ENCODE measurements around the gene CHRNA9. TPM values are rescaled to one million over a fixed set of nuclear protein-coding genes. Genes with fewer than 3 reads are reported as not detected.

CHRNA9 gene
- total RNA-seq, 1 donor from 2014 or later, result not detected

DNA sequence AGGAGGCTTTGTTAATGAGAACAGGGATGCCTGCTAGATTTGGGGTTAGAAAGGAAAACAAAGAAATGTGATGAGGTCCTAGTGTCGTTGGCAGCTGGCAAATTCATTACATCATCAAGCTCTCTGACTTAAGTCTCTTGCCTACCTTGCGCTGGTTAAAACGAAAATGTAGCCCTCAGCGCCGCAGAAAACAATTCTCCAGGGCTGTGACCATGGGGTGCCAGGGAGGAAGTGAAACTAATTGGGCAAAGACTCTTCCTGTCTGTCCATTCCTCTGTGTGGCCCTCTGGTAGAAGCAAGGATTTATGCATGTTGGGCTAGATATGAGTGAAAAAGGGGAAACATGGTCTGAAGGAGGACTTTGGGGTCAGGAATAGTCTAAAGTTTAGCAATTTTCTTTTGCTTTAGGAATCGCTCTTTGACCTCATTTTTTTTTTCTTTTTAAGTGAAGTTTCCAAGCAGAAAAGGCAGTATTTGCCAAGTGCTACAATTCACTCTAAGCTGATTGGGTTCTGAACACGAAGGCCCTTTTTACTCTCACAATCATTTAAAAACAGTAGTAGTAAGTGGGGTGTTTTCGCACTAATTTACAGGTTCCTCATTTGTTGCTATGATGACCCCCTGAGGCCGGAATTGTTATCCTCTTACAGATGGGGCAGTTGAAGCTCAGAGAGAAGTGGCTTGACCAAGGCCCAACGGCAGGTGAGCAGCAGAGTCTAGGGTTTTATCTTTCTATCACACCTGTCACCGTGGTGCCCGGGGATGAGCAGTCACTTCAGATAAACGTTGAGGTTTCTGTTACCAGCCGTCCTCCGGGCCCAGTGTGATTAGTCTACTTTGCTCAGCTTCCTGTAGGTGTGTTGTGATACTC lies 27.3 kb upstream of the CHRNA9 start:
- DNase-seq, result no peak
- intact Hi-C loops (cut with DNase I), result loop anchor here (2.0 kb wide), 1 partner anchor 157 kb away; no protein-coding TSS in a partner anchor

DNA sequence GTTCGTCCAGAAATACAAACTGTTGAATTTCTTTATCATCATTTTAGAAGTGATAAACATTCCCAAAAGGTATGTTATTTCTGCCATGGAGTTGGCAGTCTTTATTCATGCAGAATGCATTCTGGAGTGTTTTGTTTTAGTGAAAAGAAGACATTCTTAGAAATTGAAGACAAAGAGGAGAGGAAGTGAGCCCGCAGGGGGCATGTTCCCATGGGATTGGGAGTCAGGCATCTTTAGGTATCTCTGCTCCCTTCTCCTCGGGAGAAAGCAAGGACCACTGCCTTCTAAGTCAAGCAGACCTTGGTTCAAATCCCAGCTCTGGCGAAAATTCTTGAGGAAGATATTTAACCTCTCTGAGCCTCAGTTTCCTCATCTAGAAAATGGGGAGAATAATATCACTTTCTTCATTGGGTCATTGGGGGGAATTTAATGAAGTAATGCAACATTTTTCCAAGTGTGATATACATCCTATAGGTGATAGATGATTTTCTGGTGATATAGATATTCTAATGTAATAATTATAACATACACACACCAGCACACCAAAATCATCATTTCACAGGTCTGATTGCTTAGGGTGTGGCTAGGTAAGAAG lies 26.5 kb upstream of the CHRNA9 start:
- intact Hi-C loops (cut with DNase I), result loop anchor here (2.0 kb wide), 1 partner anchor 158 kb away; no protein-coding TSS in a partner anchor
- no peak for DNase-seq
- ATAC-seq (ENCODE audit: poor library complexity), result no peak

More for the DNA sequence above, 27.3 kb upstream of the CHRNA9 start:
- peak; percentile 55 for ATAC-seq (ENCODE audit: poor library complexity)

DNA sequence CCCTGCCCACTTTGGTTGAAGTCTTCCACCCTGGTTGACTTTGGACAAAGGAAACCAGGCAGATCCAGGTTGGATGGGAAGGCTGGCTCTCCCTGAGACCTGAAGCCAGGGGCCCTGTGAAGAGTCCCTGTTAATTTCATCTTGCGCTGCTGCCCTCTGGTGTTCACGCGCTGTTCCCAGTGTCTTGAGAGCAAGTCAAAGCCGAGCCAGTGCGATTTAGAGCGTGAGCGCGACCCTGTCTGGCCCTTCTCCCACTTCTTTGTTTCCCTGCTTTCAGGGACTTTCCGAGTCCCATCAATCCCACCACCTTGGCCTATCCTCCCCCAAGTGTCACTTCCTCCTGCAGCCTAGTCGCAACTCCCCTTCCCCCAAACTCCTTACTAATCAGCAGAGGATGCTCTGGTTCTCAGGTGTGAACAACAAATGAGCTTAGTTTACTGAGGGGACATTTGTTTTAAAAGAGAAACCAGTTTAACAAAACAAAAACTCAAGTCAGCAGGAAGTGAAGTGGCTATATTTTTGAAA lies 25.8 kb upstream of the CHRNA9 start:
- intact Hi-C loops (cut with DNase I), result loop anchor here (2.0 kb wide), 1 partner anchor 159 kb away; no protein-coding TSS in a partner anchor
- DNase-seq (peak; percentile 94), ATAC-seq (ENCODE audit: poor library complexity) (peak; percentile 91)

DNA sequence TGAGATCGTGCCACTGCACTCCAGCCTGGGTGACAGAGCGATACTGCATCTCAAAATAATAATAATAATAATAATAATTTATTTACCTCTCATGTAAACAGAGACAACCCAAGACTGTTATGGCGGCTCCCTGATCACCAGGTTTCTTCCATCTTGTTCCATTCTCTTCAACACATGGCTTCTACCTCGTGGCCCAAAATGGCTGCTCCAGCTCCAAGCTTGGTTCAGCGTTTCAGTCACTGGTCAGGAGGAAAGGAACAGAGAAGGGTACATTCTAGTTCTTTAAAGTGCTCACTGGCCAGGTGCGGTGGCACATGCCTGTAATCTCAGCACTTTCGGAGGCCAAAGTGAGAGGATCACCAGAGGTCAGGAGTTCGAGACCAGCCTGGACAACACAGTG lies 24.9 kb upstream of the CHRNA9 start:
- intact Hi-C loops (cut with DNase I), result no loop called here
- DNase-seq (no peak), ATAC-seq (ENCODE audit: poor library complexity) (no peak)

DNA sequence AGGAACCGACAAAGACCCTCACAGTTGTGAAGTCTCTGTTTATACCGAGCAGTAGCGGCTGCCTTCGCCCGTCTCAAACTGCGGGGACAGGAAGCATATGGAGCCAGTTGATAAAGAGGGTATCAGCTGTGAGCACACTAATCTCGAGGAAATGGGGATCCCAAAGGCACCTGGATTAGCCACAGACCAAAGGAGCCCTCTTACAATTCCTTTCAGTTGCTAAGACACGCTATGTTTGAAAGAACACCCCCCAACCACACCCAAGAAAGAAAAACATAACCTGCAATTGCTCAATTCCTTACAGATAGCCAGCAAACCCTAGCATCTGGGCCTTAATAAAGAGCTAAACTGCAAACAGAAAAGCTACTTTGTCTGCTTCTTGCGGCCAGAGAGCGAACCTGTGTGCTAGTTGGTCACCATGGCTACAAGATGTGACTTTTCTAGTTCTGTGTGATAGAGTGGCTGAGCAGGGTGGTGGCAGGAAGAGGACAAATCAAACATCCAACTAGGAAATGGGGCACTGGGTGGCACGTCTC lies 23.3 kb upstream of the CHRNA9 start:
- no peak for ATAC-seq (ENCODE audit: poor library complexity)
- intact Hi-C loops (cut with DNase I), result no loop called here
- DNase-seq, result no peak

DNA sequence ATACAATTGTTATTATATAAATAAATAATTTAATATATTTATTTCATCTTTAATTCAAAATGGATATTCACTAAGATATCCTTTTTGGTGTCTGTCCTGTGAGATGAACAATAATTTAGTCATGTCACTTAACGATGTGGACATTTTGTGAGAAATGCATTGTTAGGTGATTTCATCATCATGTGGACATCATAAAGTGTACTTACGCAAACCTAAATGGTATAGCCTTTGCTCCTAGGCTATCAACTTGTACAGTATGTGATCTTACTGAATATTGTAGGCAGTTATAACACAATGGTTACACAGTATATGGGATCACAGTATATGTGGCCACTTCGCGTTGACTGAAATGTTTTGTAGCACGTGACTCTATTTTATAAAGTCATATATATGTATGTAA lies 20.2 kb upstream of the CHRNA9 start:
- ATAC-seq (ENCODE audit: poor library complexity), result no peak
- intact Hi-C loops (cut with DNase I), result no loop called here

DNA sequence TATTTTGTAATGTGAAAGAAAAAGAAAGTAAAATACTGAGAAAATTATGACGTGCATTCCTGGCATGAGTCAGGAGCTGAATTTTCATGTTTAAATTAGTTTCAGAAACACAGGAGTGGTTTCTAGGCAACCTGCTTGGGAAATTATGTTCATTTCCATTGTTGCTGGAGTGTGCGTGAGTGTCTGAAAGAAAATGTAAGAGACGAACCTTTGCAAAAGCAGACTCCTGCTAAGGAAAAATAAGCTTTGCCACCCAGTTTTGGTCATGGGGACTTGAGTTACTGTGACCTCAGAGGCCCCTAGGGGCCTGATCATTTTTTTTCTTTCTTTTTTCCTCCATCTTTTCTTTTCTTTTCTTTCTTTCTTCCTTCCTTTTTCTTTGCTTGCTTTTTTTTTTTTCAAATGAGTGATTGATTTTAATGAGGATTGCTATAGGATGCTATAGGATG lies 18.8 kb upstream of the CHRNA9 start:
- intact Hi-C loops (cut with DNase I), result no loop called here
- no peak for ATAC-seq (ENCODE audit: poor library complexity)
- DNase-seq, result no peak

More for the DNA sequence above, 20.2 kb upstream of the CHRNA9 start:
- no peak for DNase-seq

DNA sequence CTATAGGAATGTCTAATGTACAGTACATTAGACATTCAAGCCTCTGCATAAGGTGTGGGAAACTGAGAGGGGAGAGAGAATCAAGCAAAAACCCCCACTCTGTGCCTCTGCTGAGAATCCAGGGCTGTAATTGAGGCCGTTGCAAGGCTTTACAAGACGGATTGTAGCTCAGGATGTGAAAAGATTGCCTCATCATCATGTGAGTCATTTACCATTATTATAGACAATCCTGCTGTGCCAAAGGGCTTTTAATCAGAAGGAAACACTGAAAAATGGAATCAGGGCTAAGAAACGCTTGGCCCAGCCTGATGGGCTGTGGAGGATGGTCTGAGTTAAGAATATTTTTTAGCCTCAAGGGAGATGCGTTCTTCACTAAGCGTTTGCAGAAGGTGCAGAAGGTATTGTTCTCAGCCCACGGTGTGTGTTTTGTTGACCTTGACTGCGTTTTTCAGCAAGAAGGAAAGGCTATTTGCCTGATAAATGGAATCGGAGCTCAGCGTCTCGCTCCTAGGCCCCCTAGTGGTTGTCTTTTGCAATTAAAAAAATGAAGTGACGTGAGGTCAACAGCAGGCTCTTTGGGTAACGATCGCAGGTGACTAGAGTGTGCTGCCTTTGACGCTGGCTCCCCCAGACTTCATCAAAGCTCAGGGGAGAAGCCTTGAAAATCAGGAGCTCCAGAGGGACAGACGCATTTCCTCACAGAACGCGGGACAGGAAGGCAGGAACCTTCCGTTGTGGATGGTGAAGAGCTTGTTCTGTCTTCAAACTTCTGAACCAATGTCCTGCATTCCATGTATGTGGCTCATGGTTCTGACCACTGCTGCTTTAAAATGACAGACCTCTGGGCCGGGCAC lies 18.1 kb upstream of the CHRNA9 start:
- no peak for DNase-seq
- intact Hi-C loops (cut with DNase I), result no loop called here
- ATAC-seq (ENCODE audit: poor library complexity), result peak; percentile 86

DNA sequence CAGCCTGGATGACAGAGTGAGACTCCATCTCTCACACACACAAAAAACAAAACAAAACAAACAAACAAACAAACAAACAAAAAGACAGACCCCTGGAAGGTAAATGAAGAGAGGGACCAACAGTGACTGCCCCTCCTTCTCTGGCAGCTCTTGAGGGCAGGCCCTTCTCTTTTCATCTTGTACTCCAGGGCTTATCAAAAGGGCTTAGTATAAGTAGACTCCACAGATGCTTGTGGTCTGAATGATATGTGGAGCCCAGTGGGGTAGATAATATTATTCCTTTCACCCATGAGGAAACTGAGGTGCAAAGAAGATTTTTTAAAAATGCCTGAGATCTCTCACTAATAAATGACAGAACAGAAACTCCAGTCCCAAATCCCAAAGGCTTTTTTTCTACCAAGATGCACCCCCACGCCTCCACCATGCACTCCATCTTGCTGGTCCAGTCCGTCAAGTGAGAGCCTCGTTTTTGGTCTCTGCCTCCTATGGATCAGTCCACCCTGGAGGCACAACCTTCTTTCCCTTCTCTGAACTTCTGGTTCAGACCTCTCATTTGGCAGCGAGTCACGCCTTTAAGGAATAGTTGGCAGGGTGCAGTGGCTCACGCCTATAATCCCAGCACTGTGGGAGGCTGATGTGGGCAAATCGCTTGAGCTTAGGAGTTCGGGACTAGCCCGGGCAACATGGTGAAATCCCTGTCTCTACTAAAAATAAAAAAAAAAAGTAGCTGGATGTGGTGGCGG lies 17.0 kb upstream of the CHRNA9 start:
- DNase-seq (no peak), ATAC-seq (ENCODE audit: poor library complexity) (no peak)
- intact Hi-C loops (cut with DNase I), result no loop called here

DNA sequence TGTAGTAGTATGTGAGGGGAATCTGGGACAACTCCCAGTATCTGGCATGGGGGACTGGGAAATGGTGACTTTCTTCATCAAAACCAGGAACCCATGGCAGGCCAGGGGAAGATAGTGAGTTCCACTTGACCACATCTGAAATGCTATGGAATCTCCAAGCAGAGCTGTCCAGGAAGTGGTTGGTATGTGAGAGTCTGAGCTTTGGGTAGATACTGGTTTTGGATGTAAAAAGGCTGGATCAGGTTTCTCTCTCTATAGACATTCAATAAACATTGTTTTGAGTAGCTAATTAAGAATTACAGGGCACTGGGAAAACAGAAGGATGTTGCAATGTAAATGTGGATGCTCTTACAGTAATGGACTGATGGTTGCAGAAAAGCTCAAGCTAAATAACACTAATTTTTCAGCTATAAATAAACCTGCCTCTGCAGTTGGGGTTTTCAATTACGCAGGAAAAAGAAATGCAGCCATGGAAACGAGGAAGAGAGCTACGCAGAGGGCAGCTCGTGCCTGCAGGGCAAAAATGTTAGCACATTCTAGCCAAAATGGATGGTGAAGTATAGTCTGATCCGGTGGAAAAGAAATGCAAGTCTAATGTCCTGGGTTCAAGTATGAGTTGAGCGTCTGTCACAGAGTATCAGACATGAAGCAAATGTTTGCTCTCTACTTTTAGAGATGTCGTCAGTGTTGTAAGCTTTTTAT lies 13.4 kb upstream of the CHRNA9 start:
- intact Hi-C loops (cut with DNase I), result no loop called here
- DNase-seq (no peak), ATAC-seq (ENCODE audit: poor library complexity) (no peak)

DNA sequence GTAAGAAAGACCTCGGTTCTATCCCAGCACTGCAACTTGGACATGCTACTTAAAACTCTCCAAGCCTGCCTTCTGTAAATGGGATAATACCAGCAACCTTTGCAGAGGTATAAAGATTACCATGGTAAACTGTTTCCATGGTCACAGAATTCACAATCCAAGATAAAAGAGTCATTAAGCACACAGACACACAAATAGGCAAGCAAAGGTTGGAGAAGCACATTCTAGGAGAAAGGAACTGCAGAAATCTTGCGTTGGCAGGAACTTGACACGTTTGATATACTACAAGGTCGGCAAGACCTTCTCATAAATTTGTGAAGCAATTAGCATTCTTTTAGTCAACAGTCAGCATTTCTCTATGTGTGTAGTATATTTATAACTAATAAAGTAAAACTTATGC lies 12.3 kb upstream of the CHRNA9 start:
- no peak for DNase-seq
- intact Hi-C loops (cut with DNase I), result no loop called here

DNA sequence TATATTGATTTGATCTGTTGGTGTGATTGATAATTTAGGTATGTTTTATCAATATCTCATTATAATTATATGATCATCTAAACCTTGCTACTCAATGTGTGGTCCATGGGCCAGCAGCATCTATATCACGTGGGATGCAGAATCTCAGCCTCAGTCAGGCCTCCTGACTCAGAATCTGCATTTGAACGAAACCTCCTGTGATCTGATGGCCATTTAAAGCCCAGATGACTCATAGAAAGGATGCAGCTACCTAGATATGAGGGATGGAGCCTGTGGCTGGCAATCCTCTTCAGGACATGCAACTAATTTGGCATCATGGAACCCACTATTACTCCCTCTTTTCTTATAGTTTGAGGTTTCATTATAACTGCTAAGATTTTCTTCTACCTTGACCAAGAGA lies 11.3 kb upstream of the CHRNA9 start:
- DNase-seq (no peak), ATAC-seq (ENCODE audit: poor library complexity) (no peak)
- intact Hi-C loops (cut with DNase I), result no loop called here

More for the DNA sequence above, 12.3 kb upstream of the CHRNA9 start:
- no peak for ATAC-seq (ENCODE audit: poor library complexity)

DNA sequence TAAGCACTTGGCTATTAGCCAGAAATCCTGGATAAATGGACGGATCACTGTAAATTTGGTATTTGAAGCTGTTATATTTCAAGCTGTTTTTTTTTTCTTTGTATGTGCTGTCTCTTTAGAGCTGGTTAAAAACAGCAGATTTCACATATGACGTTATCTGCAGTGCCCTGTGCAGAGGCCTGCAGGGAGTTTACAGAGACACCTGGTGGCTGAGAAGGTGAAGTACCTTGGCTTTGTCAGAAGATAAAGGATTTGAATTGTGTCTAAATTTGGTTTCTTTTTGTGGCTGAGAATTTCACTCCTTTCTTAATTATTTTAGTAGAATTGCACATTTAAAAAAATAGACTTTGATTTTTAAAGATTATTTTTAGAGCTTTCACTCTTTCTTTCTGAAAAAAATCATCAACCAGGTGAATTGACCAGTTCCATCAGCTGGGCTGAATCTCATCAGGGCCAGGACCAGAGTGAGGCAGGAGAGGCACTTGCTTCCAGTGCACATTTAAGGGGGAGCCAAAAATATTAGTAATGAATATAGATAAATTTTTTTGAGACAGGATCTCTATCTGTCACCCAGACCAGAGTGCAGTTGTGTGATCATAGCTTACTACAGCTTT lies 9.6 kb upstream of the CHRNA9 start:
- peak; percentile 65 for ATAC-seq (ENCODE audit: poor library complexity)
- intact Hi-C loops (cut with DNase I), result no loop called here
- DNase-seq, result no peak

DNA sequence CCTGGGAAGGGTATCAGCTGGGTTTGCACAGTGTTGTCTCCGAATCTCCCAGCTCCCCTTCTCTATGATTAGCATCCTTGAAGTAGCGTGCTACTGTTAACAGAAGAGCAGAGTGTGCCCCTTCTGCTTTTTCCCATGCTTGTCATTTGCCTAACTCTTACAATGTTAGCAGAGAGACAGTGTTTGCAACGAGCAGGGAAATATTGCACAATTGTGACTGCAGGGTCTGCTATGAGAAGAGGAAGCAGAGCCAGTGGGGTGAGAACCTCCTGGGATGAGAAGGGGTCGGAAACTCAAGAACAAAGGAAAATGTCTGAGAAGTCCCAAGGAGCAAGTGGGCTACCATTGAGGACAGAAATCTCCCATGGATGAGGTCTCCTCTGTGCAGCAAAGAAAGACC lies 7.8 kb upstream of the CHRNA9 start:
- DNase-seq, result no peak
- intact Hi-C loops (cut with DNase I), result no loop called here
- no peak for ATAC-seq (ENCODE audit: poor library complexity)

DNA sequence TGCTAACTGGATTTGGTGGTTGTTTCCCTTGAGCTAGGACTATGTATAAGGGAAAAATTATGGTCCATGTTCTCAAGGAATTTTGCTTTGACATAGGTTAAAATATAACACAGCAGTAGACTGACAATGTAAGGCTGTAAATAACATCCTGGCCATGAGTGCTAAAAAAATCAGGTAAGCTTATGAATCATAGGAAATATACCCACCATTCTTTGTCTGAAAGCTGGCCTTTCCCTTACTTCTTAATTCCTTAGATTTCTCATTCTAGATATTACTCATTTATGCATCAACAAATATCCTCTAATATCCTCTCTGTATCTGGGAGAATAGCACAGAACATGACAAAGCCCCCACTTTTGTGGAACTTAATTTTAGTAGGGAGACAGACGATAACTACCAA lies 6.8 kb upstream of the CHRNA9 start:
- DNase-seq, result no peak
- no peak for ATAC-seq (ENCODE audit: poor library complexity)
- intact Hi-C loops (cut with DNase I), result no loop called here

DNA sequence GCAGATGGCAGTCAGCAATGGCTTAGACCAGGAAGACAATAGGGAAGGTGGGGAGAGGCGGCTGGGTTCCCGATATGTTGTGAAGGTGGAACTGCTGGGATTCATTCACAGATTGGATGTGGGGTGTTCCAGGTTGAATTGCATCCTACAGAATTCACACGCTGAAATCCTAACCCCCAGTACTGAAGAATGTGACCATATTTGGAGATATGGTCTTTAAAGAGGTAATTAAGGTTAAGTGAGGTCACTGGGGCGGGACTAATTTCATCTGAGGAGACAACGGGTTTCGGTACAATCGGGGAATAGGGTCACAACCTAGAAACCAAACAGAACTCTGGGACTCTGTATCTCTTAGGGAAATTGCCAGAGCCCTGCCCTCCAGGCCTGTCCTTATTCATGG lies 5.3 kb upstream of the CHRNA9 start:
- intact Hi-C loops (cut with DNase I), result no loop called here
- ATAC-seq (ENCODE audit: poor library complexity), result no peak
- no peak for DNase-seq

DNA sequence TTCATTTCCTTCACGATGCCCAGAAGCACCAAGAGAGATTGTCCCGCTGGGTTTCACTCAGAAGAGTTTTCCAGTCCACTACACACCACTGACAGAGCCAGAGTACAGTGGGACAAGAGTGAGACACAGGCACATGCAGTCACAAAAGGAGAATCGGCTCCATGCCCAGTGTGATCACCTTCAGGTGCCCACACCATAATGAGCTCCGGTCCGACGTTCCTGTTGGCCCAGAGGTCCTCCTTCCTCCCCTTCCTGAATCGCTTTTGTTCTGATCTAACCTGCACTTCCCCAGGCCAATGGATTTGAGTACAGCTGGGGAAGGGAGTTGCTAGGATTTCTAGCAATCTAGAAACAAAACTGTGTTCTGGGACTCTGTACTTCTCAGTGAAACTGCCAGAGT lies 4.6 kb upstream of the CHRNA9 start:
- intact Hi-C loops (cut with DNase I), result no loop called here
- DNase-seq (no peak), ATAC-seq (ENCODE audit: poor library complexity) (no peak)
